Endothelial cell of umbilical vein (primary cell): ENCODE data around the gene RAB40B.

ENCODE experiments used
- CTCF ChIP-seq, 2 donors: IDR thresholded peaks; 1 replicate in 1 of 2; 2 replicates in 1 of 2; pipeline ENCODE4 v1.5.1; 2011; ENCODE audit warnings: low read length in 2 of 2, mild to moderate bottlenecking in 2 of 2, moderate library complexity in 2 of 2, control low read depth in 1 of 2, inconsistent platforms in 1 of 2, low read depth in 1 of 2; ENCODE audit not compliant: insufficient read depth in 1 of 2; ENCODE audit errors: extremely low read depth in 1 of 2
- EZH2 ChIP-seq: IDR thresholded peaks from 2 replicates; pipeline ENCODE4 v1.6.1; 2012; ENCODE audit warnings: borderline replicate concordance, low read depth, mild to moderate bottlenecking, moderate library complexity, low read length, inconsistent platforms; ENCODE audit not compliant: severe bottlenecking
- FOS ChIP-seq: IDR thresholded peaks from 2 replicates; pipeline ENCODE4 v1.6.1; 2011; ENCODE audit warnings: mild to moderate bottlenecking, low read length, moderate library complexity, borderline replicate concordance; ENCODE audit not compliant: insufficient read depth
- MYC ChIP-seq: IDR thresholded peaks from one replicate; pipeline ENCODE4 v1.6.1; 2011; ENCODE audit warnings: mild to moderate bottlenecking, low read depth, low read length
- POLR2A ChIP-seq: IDR thresholded peaks from 2 replicates; pipeline ENCODE4 v1.6.1; 2012; ENCODE audit warnings: low read depth, mild to moderate bottlenecking, control low read depth, low read length
- POLR2AphosphoS5 ChIP-seq: IDR thresholded peaks from 2 replicates; pipeline ENCODE4 v1.6.1; 2012; ENCODE audit warnings: low read depth, mild to moderate bottlenecking, control low read depth, low read length, moderate library complexity; ENCODE audit not compliant: insufficient read depth
- TF ChIP-seq, protein P1 (sequence below): IDR thresholded peaks from 2 replicates; pipeline ENCODE4 v1.6.1; 2011; ENCODE audit not compliant: insufficient read depth, insufficient read length

DNA sequence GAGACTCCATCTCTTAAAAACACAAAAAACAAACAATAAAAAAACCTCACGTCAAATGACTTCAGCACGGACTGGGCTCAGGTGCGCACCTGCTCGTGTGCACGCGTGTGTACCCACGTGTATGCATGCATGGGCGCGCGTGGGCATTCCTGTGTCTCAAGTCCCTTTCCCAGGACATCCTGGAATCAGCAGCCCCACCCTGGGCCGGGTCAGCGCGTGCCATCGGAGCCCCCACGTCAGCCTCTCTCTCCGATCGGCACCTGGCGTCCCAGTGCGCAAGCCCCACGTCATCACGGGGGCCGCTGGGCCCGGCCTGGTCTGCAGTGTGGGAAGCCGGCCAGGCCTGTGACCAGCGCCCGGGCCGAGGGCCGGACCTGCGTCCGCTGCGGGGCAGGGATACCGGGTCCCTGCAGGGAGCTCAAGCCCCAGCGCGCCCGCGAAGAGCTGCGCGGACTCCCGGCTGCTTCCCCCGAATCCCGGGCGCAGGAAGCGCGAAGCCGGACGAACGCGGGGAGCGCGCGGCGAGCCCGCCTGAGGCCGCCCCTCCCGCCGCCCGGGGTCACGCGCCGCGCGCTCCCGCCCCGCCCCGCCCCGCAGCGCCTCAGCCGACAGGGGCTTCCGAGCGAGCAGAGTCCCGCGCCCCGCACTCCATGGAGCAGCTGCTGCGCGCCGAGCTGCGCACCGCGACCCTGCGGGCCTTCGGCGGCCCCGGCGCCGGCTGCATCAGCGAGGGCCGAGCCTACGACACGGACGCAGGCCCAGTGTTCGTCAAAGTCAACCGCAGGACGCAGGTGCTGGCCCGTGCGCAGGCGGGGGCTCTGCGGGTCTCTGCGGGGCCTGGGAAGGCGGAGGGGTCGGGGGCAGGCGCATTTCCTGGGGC, 36.7 kb upstream of the RAB40B start, which contains the start of gene FN3K:
- TF ChIP-seq CTCF (IDR thresholded peaks at IDR 0.05; ENCODE audit: extremely low read depth in 1 of 2, insufficient read depth in 1 of 2, low read depth in 1 of 2, low read length in 2 of 2) (no peak), POLR2A (peak; percentile 59), FOS (no peak), EZH2 (no peak), POLR2AphosphoS5 (peak; percentile 61), MYC (no peak)
- TF ChIP-seq, protein P1, sequence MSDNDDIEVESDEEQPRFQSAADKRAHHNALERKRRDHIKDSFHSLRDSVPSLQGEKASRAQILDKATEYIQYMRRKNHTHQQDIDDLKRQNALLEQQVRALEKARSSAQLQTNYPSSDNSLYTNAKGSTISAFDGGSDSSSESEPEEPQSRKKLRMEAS: peak; percentile 15
